SK-N-MC (cell line): ENCODE data around the gene SKIC8.

ENCODE experiments used
- DNase-seq: peaks from one replicate; pipeline ENCODE4 v3.0.0-alpha.2; 2011; ENCODE audit warnings: low read depth, low spot score
- H3K27ac ChIP-seq: fragments of 200-600 bp; sonication (generic); 2 replicates; pipeline ENCODE4 v1.5.1; 2016; ENCODE audit warnings: mixed run types
- H3K36me3 ChIP-seq: fragments of 200-600 bp; sonication (generic); 2 replicates; pipeline ENCODE4 v1.6.1; 2017; ENCODE audit warnings: antibody characterized with exemption, low read length, mixed read lengths; ENCODE audit not compliant: insufficient read depth
- H3K4me3 ChIP-seq: fragments of 200-600 bp; sonication (generic); 2 replicates; pipeline ENCODE4 v1.5.1; 2016
- H3K9ac ChIP-seq: fragments of 200-600 bp; sonication (generic); 2 replicates; pipeline ENCODE4 v1.8.0; 2017; ENCODE audit warnings: mixed run types, mixed read lengths; ENCODE audit not compliant: insufficient read length
- H3K9me3 ChIP-seq: fragments of 200-600 bp; sonication (generic); 2 replicates; pipeline ENCODE4 v1.6.1; 2017; ENCODE audit warnings: low read depth, mild to moderate bottlenecking, antibody characterized with exemption, low read length, moderate library complexity, mixed read lengths
- EZH2 ChIP-seq: fragments of 200-600 bp; sonication (generic); IDR thresholded peaks from one replicate; pipeline ENCODE4 v1.6.1; 2017; ENCODE audit warnings: antibody characterized with exemption
- FOXP2 ChIP-seq: optimal IDR thresholded peaks from 2 replicates; pipeline ENCODE3; 2011; ENCODE audit warnings: mild to moderate bottlenecking, moderate library complexity; ENCODE audit not compliant: insufficient read depth; ENCODE audit errors: extremely low read length, control extremely low read depth
- POLR2AphosphoS5 ChIP-seq: IDR thresholded peaks from 2 replicates; pipeline ENCODE4 v1.6.1; 2012; ENCODE audit warnings: mild to moderate bottlenecking, low read depth, low read length, borderline replicate concordance

The SKIC8 gene

DNA sequence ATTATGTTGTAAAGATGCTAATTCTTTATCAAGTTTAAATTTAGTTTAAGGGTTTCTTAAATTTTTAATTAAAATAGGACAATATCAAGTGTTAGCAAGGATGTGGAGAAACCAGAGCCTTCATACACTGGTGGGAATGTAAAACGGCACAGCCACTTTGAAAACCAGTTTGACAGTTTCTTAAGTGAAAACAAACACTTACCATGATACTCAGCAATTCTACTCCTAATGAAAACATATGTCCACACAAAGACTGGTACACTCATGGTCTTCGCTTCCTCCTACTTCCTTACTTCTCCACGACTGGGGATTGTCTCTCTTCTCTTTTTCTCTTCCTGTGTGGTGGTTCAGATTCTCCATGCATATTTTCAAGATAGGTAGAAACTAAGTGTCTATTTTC lies 9.2 kb downstream of the SKIC8 start:
- H3K9ac ChIP-seq: no peak overlapping the region
- H3K36me3 ChIP-seq: peaks cover 40% of the 10 kb centered on the region

DNA sequence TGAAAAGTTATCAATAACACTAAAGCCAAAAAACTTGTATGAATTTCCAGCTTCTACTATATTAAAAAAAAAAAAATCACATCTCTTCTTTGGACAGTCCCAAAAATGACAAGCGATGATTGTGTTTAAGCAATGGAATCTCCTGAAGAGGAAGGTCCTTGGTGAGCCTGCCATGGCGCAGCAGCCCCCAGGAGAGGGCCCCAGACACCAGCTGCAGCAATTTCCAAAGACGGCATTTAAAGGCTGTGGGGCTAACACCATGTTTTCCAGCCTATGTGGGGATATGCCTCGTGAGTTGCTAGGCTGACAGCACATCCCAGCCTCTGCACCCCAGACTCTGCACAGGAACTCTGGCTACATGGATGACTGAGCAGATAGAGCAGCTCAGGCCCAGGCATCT lies 14.7 kb downstream of the SKIC8 start:
- TF ChIP-seq EZH2: no peak
- no peak for TF ChIP-seq FOXP2
- no peak for TF ChIP-seq POLR2AphosphoS5
- no peak overlapping the region for H3K4me3 ChIP-seq
- no peaks in the 10 kb centered on the region for H3K9me3 ChIP-seq
- H3K27ac ChIP-seq: no peak overlapping the region
- H3K9ac ChIP-seq: no peak overlapping the region
- no peak for DNase-seq
- peaks cover 41% of the 10 kb centered on the region for H3K36me3 ChIP-seq

More for the DNA sequence above, 9.2 kb downstream of the SKIC8 start:
- Histone ChIP-seq H3K4me3 (no peak overlapping the region), H3K27ac (no peak overlapping the region), H3K9me3 (no peaks in the 10 kb centered on the region)
- no peak for TF ChIP-seq POLR2AphosphoS5
- TF ChIP-seq FOXP2: no peak
- TF ChIP-seq EZH2: no peak
- no peak for DNase-seq

DNA sequence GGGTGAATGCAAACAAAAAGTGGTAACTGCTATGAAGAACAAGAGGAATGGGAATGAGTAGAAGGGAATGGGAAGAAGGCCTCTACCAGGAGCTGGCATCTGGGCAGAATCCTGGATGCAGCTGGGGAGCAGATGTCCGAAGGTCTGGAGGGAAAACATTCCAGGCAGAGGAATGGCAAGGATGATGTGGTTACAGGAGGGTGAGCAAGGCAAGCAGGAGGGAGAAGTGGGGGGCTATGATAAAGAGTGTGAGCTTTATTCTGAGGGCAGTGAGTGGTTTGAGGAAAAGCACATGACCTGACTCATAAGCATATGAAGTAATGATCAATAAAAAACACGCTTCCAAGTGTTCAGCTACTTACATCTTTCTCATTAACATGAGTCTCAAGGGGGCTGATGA lies 17.1 kb downstream of the SKIC8 start:
- Histone ChIP-seq H3K36me3 (peaks cover 21% of the 10 kb centered on the region; the same call in 1 of the 2 replicates), H3K9ac (no peak overlapping the region), H3K9me3 (no peaks in the 10 kb centered on the region), H3K27ac (no peak overlapping the region), H3K4me3 (no peak overlapping the region)
- DNase-seq: no peak
- TF ChIP-seq POLR2AphosphoS5 (no peak), FOXP2 (no peak), EZH2 (no peak)

DNA sequence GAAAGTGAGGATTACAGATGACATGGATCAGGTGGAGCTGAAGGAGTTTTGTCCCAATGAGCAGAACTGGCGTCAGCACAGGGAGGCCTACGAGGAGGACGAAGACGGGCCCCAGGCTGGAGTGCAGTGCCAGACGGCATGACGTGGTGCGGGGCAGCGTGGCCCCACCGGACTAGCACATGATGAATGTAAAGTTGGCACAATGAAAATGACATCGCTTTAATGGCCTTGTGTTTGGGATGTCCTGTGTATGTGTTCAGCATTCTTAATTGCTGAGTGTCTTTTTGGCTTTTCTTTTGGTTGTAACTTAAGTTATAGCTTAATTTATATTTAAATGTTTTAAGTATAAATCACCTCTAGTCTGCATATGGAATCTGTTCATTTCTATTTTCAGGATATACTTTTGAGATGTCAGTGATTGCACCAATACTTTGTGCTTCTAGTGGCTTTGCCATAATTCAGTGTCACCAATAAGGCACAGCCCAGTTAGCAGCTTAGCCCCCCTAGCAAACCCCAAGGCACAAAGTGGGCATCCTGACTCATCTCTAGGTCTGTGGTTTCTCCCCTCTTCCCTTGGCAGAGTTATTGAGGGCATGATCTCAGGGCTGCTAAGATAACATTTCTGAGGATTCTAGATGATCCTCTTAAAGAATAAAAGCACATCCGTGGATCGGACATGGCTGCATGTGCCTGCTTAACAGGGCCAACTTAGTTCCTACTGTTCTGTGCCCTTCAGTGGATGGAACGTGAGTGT lies 18.9 kb downstream of the SKIC8 start:
- no peak for DNase-seq
- Histone ChIP-seq H3K36me3 (peaks cover 17% of the 10 kb centered on the region; the same call in 1 of the 2 replicates), H3K4me3 (no peak overlapping the region), H3K9ac (no peak overlapping the region), H3K9me3 (no peaks in the 10 kb centered on the region), H3K27ac (no peak overlapping the region)
- no peak for TF ChIP-seq EZH2
- no peak for TF ChIP-seq POLR2AphosphoS5
- TF ChIP-seq FOXP2: no peak

DNA sequence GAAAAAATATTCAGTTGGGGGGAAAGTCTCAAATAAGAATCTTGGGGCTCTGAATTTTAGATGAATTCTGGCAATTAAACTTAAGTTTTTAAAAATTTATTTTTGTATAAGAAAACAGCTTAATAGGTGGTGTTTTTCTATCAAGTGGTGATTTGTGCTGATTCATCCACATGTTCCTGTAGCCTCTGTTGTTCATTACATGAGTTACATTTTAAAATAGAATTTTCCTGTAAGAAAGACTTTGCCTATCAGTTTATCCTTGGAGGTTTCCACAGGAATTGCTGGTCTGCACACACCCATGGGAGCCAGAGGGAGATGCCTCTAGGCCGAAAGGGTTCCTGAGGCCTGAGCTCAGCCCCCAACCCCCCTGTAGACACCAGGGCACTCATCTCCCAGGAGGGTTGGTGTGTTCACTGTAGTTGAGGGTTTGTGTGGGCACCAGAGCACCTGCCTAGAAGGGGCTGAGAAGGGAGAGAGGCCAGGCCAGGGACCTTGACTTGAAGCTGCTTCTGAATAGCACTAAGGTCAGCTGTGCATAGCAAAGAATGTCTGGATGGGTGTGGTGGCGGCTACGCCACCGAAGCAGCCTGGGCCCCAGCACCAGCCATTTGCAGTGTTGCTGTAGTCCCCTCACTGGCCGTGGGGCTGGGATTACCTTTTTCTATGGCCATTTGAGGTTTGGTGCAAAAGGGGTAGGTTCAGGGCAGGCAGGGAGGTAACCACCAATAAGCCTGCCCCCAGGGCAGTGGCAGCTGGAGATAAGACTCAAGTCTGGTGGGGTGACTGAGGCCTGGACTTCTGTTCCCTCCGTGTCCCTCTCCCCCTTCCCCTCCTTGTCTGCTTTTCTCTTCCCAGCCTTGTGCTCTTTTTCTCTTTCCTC lies 23.1 kb downstream of the SKIC8 start:
- no peaks in the 10 kb centered on the region for H3K36me3 ChIP-seq
- H3K9me3 ChIP-seq: no peaks in the 10 kb centered on the region
- no peak for DNase-seq
- no peak overlapping the region for H3K4me3 ChIP-seq
- no peak for TF ChIP-seq EZH2
- TF ChIP-seq FOXP2: no peak
- TF ChIP-seq POLR2AphosphoS5: no peak
- peak overlapping the region; percentile 33 for H3K9ac ChIP-seq
- 0 out of 2 replicates have a peak overlapping the region, but pooled peaks have one; percentile 36 for H3K27ac ChIP-seq

DNA sequence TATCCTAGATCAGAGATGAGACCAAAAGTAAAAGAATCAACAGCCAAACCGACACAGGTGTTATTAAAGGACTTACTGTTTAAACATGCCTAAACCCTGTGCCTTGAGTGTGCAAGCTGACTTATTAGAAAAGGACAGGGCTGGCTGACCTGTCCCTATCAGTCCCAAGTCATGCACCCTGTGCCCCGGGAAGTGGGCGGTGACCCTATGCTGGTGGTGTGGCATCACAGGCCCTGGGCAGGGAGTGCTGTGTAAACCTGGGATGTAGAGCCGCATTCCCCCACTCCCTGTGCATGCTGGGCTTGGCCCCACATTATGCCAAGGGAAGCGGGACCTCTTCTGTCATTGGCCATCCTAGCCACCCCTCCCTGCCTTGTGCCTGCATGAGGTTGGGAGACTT lies 24.4 kb downstream of the SKIC8 start:
- H3K9me3 ChIP-seq: no peaks in the 10 kb centered on the region
- TF ChIP-seq EZH2: no peak
- no peak for TF ChIP-seq FOXP2
- no peak for TF ChIP-seq POLR2AphosphoS5
- no peak overlapping the region for H3K4me3 ChIP-seq
- no peak overlapping the region for H3K27ac ChIP-seq
- no peak overlapping the region for H3K9ac ChIP-seq
- H3K36me3 ChIP-seq: no peaks in the 10 kb centered on the region
- DNase-seq: no peak

DNA sequence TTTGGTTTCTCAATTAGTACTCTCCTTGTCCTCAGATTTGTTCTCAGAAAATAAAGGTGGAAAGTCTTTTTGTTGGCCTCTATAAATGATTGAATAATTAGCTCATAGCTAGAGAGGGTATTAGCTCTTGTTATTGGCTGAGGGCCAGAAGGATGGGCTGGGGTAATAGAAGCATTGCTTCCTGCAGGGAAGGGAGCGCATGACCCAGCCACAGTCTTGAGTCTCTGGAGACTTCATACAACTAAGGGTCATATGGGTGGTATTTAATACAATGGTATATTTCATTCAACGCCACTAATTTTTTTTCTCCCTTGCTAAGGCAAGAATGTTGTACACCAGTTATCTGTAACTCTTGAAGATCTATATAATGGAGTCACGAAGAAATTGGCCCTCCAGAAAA lies 26.6 kb downstream of the SKIC8 start:
- Histone ChIP-seq H3K36me3 (no peaks in the 10 kb centered on the region), H3K27ac (no peak overlapping the region), H3K9ac (no peak overlapping the region), H3K4me3 (no peak overlapping the region), H3K9me3 (no peaks in the 10 kb centered on the region)
- DNase-seq: peak; percentile 18
- TF ChIP-seq EZH2: no peak
- no peak for TF ChIP-seq FOXP2
- no peak for TF ChIP-seq POLR2AphosphoS5

DNA sequence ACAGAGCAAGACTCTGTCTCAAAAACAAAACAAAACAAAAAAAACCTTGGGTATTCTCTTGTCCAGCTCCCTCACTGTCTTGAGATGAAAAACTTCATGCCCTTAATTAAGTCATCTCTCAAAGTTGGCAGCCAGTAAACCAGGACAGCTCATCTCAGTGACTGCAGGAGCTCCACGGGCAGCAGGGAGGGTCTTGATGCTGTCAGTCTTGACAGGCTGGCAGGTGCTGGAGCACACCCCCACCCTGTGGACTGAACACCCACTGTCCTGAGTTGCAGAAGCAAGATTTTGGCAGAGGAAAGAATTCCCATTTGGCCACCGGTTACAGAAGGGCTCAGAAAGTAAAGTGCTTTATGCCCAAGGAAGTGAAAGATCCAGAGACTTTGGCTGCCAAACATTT lies 27.1 kb downstream of the SKIC8 start:
- no peaks in the 10 kb centered on the region for H3K36me3 ChIP-seq
- H3K9me3 ChIP-seq: no peaks in the 10 kb centered on the region
- TF ChIP-seq FOXP2 (no peak), EZH2 (no peak), POLR2AphosphoS5 (no peak)
- H3K9ac ChIP-seq: no peak overlapping the region
- no peak overlapping the region for H3K27ac ChIP-seq
- no peak overlapping the region for H3K4me3 ChIP-seq
- DNase-seq: no peak

DNA sequence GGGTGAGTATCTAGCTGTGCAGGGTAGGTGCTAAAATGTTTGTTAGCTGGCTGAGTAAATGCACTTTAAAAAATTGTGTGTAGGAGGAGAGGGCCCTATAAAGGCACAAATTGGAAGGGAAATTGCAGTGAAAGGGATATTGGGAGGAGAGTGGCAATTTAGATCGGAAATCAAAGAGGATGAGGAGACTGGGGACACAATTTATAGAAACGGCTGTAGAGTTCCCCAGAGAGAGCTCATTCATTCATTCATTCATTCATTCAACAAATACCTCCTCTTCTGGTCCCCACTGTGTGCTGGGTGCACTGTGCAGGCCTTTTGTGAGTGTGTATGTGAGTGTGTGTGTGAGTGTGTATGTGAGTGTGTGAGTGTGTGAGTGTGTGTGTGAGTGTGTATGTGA lies 32.6 kb downstream of the SKIC8 start:
- TF ChIP-seq EZH2 (no peak), FOXP2 (no peak), POLR2AphosphoS5 (no peak)
- Histone ChIP-seq H3K9me3 (no peaks in the 10 kb centered on the region), H3K27ac (no peak overlapping the region), H3K36me3 (no peaks in the 10 kb centered on the region), H3K4me3 (no peak overlapping the region), H3K9ac (no peak overlapping the region)
- DNase-seq: no peak
